LNCAP (cell line): ENCODE results near the gene CIDEB.

Experiments used
- CTCF ChIP-seq: fragments of 450-650 bp; IDR thresholded peaks from 2 replicates; pipeline ENCODE4 v1.5.1; 2017; ENCODE audit warnings: mild to moderate bottlenecking

Gene CIDEB

GRCh38 chr14:24272467-24272866 lies 35.3 kb downstream of the CIDEB start:
- no peak for TF ChIP-seq CTCF

DNA sequence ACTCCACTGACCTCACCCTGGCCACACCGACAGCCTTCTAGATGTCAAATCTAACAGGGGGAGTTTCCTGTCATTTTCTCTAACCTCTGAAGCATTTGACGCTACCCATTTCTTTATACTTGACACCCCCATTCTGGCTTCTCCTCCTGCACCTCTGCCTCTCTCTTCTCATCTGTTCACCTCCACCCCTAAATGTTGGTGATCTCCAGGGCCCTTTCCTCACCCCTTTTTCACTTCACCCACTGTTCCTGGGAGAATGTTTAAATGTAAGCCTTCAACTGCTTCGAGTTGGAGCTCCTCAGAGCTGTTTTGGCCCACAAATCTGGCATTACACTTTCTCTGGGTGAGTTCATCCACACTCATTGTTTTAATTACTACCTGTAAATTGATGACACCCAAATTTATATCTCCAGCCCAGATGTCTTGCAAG lies 35.9 kb downstream of the CIDEB start:
- no peak for TF ChIP-seq CTCF

DNA sequence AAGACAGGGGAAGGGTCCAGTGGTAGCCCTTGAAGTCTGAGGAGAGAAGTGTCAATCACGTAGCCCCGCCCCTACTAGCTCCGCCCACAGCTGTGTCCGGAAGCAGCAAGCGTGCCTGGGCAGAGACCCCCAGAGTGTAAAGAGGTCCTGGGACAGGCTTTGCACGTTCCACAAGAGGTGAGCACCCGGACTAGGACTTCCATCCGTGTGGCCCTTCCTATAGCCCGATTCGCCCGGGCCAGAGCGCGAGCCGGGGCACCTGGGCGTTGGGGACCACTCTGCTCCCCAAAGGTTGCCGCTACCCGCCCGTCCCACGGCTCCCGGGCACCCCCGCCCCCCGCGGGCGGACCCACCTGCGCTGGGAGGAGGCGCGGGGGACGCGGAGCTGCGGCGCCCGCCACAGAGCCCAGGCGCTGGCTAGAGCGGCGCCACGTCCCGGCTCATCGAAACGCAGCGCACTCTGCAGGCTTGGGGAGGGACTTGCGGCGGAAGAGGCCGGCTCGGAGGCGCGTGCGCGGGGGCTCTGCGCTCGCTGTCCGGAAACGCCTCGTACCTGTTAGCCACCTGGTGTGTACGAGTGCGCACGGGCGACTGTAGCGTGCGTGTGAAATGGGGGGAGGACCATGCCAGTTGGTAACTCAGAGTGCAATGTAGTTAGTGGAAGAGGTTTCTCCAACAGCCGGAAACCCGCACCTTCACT lies 36.5 kb downstream of the CIDEB start, which contains the start of gene RABGGTA:
RABGGTA (minus strand) TSS at position 464 of the 700 bp plus-strand sequence. CDS start 482 bp downstream, outside the sequence.
- TF ChIP-seq CTCF: peak; percentile 76

DNA sequence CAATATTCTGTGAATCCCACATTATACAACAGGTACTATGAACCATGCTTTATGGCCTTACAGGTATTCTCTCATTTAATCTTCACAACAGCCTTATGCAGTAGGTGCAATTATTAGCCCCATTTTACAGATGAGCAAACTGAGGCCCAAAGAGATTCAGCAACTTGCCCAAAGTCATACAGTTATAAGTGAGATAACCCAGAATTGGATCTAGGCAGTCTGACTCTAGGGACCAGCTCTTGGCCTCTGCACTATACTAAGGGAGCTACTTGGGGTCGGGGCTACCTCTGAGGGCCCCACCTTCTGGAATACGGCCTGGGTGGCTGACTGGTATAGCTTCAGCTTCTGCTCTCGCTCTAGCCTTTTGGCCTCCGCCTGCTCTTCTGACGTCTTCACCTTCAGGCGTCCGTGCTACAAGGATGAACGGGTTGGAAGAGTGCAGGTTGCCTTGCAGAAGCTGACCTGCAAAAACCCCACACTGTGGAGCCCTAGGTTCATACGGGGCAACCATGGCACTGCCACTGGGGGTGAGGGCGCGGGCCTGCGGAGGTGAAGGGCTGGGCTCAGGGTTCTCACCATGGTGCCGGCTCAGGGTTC lies 37.1 kb downstream of the CIDEB start:
- TF ChIP-seq CTCF: no peak

DNA sequence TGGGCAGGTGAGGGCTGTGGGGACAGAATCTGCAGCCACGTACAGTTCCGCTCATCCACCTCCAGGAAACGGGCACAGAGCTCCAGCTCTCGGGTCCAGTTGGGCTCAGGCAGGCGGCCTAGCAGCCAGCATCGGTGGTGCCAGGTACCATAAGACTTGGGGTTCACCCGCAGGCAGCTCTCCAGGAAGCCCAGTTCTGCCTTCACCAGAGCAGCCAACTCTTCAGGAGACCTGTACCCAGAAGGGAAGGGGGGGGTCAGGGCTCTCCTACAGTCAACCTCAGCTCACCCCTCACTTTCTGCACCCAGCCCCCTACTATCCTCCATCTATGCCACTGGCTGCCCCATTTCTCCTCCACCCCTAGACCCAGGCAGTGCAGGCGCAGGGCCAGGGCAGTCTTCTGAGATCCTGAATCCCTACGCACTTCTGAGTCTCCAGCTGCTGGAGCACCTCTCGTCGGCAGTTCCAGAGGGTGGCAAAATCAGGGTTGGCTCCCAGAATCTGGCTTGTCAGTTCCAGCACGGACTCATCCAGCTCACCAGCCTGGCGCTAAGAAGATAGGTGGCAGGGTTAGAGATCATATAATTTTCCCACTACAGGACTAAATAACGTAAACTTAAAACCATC lies 37.8 kb downstream of the CIDEB start:
- TF ChIP-seq CTCF: no peak

GRCh38 chr14:24269368-24269767 lies 38.4 kb downstream of the CIDEB start:
- no peak for TF ChIP-seq CTCF

DNA sequence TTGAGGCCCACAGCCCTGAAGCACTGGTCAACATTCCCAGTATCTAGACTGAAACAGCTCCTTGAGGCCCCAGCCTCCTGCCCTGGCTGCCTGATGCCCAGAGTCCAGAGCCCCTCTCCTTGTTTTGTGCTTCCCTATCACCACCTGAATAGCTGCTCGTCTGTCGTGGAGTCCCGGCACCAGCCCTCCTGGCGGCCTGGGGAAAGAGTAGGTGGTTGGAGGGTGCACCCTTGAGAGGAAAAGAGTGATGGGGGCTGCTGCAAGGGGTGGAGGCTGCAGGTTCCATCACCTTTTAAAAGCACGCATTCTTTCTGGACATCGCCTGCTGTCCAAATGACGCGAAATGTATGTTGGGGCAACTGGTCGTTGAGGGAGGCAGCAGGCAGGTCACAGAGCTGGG lies 39.6 kb downstream of the CIDEB start:
- no peak for TF ChIP-seq CTCF
